Panc1 (cell line): ENCODE results near the gene CEP104. TPM values are rescaled to one million over a fixed set of nuclear protein-coding genes. Genes with fewer than 3 reads are reported as not detected.

ENCODE experiments used
- ATAC-seq: fragments of 200-7000 bp; cut with Tn5 transposase; 2 replicates; pipeline ENCODE4 v1.9.1; 2020; ENCODE audit warnings: mild to moderate bottlenecking, moderate library complexity
- BruUV-seq: library from RNA; stranded (reverse); fragments of 400-500 nt; replicated peaks from 2 replicates; lab custom pipeline; 2021; lab: Mats Ljungman, UMichigan
- CTCF ChIA-PET: fragments of 300-600 bp; sonication (Branson Sonifier 250); formaldehyde crosslinking; loops from one replicate; lab custom pipeline; 2022; ENCODE audit warnings: antibody characterized with exemption; lab: Charles Lee
- POLR2A ChIA-PET: fragments of 300-600 bp; sonication (Branson Sonifier 250); formaldehyde crosslinking; loops from one replicate; lab custom pipeline; 2022; ENCODE audit warnings: antibody characterized with exemption; lab: Charles Lee
- DNase-seq: peaks from one replicate; pipeline ENCODE4 v3.0.0-alpha.2; 2010; ENCODE audit warnings: low read depth, low spot score
- H3K27ac ChIP-seq: 2 replicates; pipeline ENCODE4 v1.5.1; 2011; ENCODE audit warnings: mild to moderate bottlenecking, low read length, inconsistent platforms
- H3K27me3 ChIP-seq: fragments of 200-500 bp; sonication (Bioruptor generic); 2 replicates; pipeline ENCODE4 v1.6.0; 2014; ENCODE audit warnings: low read length, inconsistent platforms; ENCODE audit not compliant: control insufficient read depth, insufficient read depth
- H3K36me3 ChIP-seq: fragments of 200-500 bp; sonication (Bioruptor generic); 2 replicates; pipeline ENCODE4 v1.5.1; 2014; ENCODE audit warnings: inconsistent platforms, mild to moderate bottlenecking, low read length, moderate library complexity; ENCODE audit not compliant: control insufficient read depth, insufficient read depth
- H3K4me1 ChIP-seq: 2 replicates; pipeline ENCODE4 v1.5.1; 2011; ENCODE audit warnings: inconsistent platforms, mild to moderate bottlenecking, low read length, moderate library complexity; ENCODE audit not compliant: control insufficient read depth, insufficient read depth
- H3K4me3 ChIP-seq, 2 experiments: 2 replicates each; pipeline ENCODE4 v1.5.1; 2011 to 2012; ENCODE audit warnings: low read depth in 2 of 2, low read length in 2 of 2, mild to moderate bottlenecking in 2 of 2, inconsistent platforms in 1 of 2, moderate library complexity in 1 of 2
- H3K9me3 ChIP-seq: fragments of 200-500 bp; sonication (Bioruptor generic); 2 replicates; pipeline ENCODE4 v1.5.1; 2014; ENCODE audit warnings: low read depth, mild to moderate bottlenecking, inconsistent platforms, low read length, moderate library complexity; ENCODE audit not compliant: control insufficient read depth, insufficient read depth
- CTCF ChIP-seq: fragments of 450-650 bp; IDR thresholded peaks from 2 replicates; pipeline ENCODE4 v1.5.1; 2017; ENCODE audit warnings: mild to moderate bottlenecking
- POLR2AphosphoS5 ChIP-seq: IDR thresholded peaks from 2 replicates; pipeline ENCODE4 v1.6.1; 2012; ENCODE audit warnings: mild to moderate bottlenecking, low read depth, low read length, moderate library complexity
- REST ChIP-seq, 2 experiments: IDR thresholded peaks; 2 replicates each; pipeline ENCODE4 v1.6.1; 2011 to 2012; ENCODE audit warnings: low read depth in 2 of 2, control low read depth in 1 of 2, low read length in 1 of 2, mild to moderate bottlenecking in 1 of 2, moderate library complexity in 1 of 2; ENCODE audit not compliant: insufficient read depth in 1 of 2
- SIN3A ChIP-seq: IDR thresholded peaks from 2 replicates; pipeline ENCODE4 v1.6.1; 2012; ENCODE audit warnings: low read depth, mild to moderate bottlenecking, low read length, moderate library complexity, borderline replicate concordance; ENCODE audit not compliant: insufficient read depth
- TCF7L2 ChIP-seq: IDR thresholded peaks from 2 replicates; pipeline ENCODE4 v1.6.1; 2011; ENCODE audit warnings: mild to moderate bottlenecking, low read depth, low read length, inconsistent platforms
- in situ Hi-C: cut with HindIII; loops from 2 replicates; pipeline ENCODE4 v1.10.0; 2016; ENCODE audit warnings: low sequenced_read_pairs, low pct_unique_long_range_greater_than_20kb
- intact Hi-C: fragments of 100-400 bp; cut with micrococcal nuclease; formaldehyde crosslinking; loops from one replicate; pipeline ENCODE4 v1.10.0; 2022; ENCODE audit not compliant: unreplicated experiment
- total RNA-seq: library from RNA; stranded (reverse); gene quantifications from one replicate; pipeline ENCODE4 v1.2.1, GENCODE V29; 2021; ENCODE audit not compliant: unreplicated experiment

Gene CEP104
- total RNA-seq, 1 experiment from 2014 or later, result 52.0 TPM

GRCh38 chr1:3837685-3838084, 19.3 kb downstream of the CEP104 start:
- POLR2A ChIA-PET, result no interaction called here
- H3K4me1 ChIP-seq, result no peaks in the 10 kb centered on the region
- H3K27ac ChIP-seq, result no peak overlapping the region
- CTCF ChIA-PET, result no interaction called here
- no peaks in the 10 kb centered on the region; the same call in 1 of the 2 replicates for H3K36me3 ChIP-seq
- H3K9me3 ChIP-seq, result peaks cover 11% of the 10 kb centered on the region; the same call in 1 of the 2 replicates
- ATAC-seq (no peak), DNase-seq (no peak)
- in situ Hi-C loops, result no loop called here
- no TSS peak for BruUV-seq
- TF ChIP-seq CTCF, result no peak
- TF ChIP-seq POLR2AphosphoS5, result no peak
- no peak overlapping the region for H3K4me3 ChIP-seq
- no peaks in the 10 kb centered on the region for H3K27me3 ChIP-seq
- intact Hi-C loops, result no loop called here

- Histone ChIP-seq H3K36me3 (no peaks in the 10 kb centered on the region; the same call in 1 of the 2 replicates), H3K27ac (no peak overlapping the region), H3K27me3 (no peaks in the 10 kb centered on the region), H3K9me3 (peaks cover 11% of the 10 kb centered on the region; the same call in 1 of the 2 replicates), H3K4me3 (no peak overlapping the region), H3K4me1 (no peaks in the 10 kb centered on the region)
- intact Hi-C loops (no loop called here), in situ Hi-C loops (no loop called here)
- no peak for DNase-seq
- no peak for ATAC-seq
- TF ChIP-seq POLR2AphosphoS5, result no peak
- TF ChIP-seq CTCF, result no peak
- no peak for TF ChIP-seq SIN3A
- TF ChIP-seq TCF7L2, result no peak
- TF ChIP-seq REST (IDR thresholded peaks at IDR 0.05; ENCODE audit: insufficient read depth in 1 of 2, low read depth in 2 of 2, low read length in 1 of 2), result no peak
- POLR2A ChIA-PET, result no interaction called here
- CTCF ChIA-PET, result no interaction called here
- BruUV-seq, result no TSS peak
Observed at GRCh38 chr1:3837200-3837599, 19.8 kb downstream of the CEP104 start.
